Activated CD4-positive, alpha-beta memory T cell treated with anti-CD3 and anti-CD28 coated beads for 36 hours (primary cell): Measurements from ENCODE around the gene MARS1. TPM values are rescaled to one million over a fixed set of nuclear protein-coding genes. Genes with fewer than 3 reads are reported as not detected.

Source experiments
- CTCF ChIA-PET: fragments of 350-600 bp; sonication (Branson Sonifier 250); formaldehyde crosslinking; loops from one replicate; lab custom pipeline; 2021; ENCODE audit warnings: antibody characterized with exemption, inconsistent platforms; lab: Charles Lee
- POLR2A ChIA-PET: fragments of 350-600 bp; sonication (Branson Sonifier 250); formaldehyde crosslinking; loops from one replicate; lab custom pipeline; 2021; ENCODE audit warnings: antibody characterized with exemption; lab: Charles Lee
- DNase-seq: peaks from one replicate; pipeline ENCODE4 v3.0.0-alpha.2; 2020
- H3K27ac Mint-ChIP-seq: one replicate; pipeline ENCODE4 v1.8.0; 2021; ENCODE audit warnings: mixed read lengths
- H3K27me3 Mint-ChIP-seq: one replicate; pipeline ENCODE4 v1.8.0; 2021; ENCODE audit warnings: mixed read lengths
- H3K36me3 Mint-ChIP-seq: one replicate; pipeline ENCODE4 v1.8.0; 2021; ENCODE audit warnings: mixed read lengths
- H3K4me1 Mint-ChIP-seq: one replicate; pipeline ENCODE4 v1.8.0; 2021; ENCODE audit warnings: low read depth, mixed read lengths
- H3K4me3 Mint-ChIP-seq: one replicate; pipeline ENCODE4 v1.8.0; 2021; ENCODE audit warnings: mild to moderate bottlenecking, mixed read lengths
- H3K9me3 Mint-ChIP-seq: one replicate; pipeline ENCODE4 v1.8.0; 2021; ENCODE audit warnings: mixed read lengths
- intact Hi-C: fragments of 100-400 bp; cut with micrococcal nuclease; formaldehyde crosslinking; loops from one replicate; pipeline ENCODE4 v1.15.1; 2023
- total RNA-seq, 2 experiments: library from RNA; stranded (reverse); gene quantifications; one replicate each; pipeline ENCODE4 v1.2.3, GENCODE V29; 2021

MARS1 gene
- total RNA-seq, 2 experiments from 2014 or later: 354 to 364 TPM

GRCh38 chr12:57547288-57548012 lies 59.6 kb downstream of the MARS1 start:
- H3K9me3 Mint-ChIP-seq: no peaks in the 10 kb centered on the region
- no peak overlapping the region for H3K27ac Mint-ChIP-seq
- DNase-seq: no peak
- CTCF ChIA-PET: interaction anchor here (1.0 to 2.2 kb wide), 6 partner anchors 22 to 88 kb away, joined by 3 to 10 read pairs (median 4); partner anchors contain the start of gene GLI1
- peaks cover 13% of the 10 kb centered on the region for H3K36me3 Mint-ChIP-seq
- intact Hi-C loops: loop anchor here (1.0 to 5.0 kb wide), 6 partner anchors 25 to 195 kb away; partner anchors contain the start of genes ARHGAP9, MBD6 and PIP4K2C
- H3K4me1 Mint-ChIP-seq: peaks cover 49% of the 10 kb centered on the region
- peak overlapping the region; percentile 97 for H3K4me3 Mint-ChIP-seq
- peaks cover 5% of the 10 kb centered on the region for H3K27me3 Mint-ChIP-seq
- POLR2A ChIA-PET: interaction anchor here (0.6 to 1.8 kb wide), 6 partner anchors 12 to 44 kb away, joined by 3 to 7 read pairs (median 4); partner anchors contain the start of genes DDIT3 and MBD6

DNA sequence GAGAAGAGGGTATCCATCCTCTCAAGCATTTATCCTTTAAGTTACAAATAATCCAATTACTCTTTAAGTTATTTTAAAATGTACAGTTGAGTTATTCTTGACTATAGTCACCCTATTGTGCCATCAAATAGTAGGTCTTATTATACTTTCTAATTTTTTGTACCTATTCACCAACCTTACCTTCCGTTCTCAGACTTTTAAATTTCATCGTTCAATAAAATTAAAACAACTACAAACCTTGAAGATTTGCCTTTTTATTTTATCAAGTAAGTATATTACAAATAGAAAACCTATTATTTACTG lies 60.1 kb downstream of the MARS1 start:
- no peak overlapping the region for H3K4me3 Mint-ChIP-seq
- peaks cover 49% of the 10 kb centered on the region for H3K4me1 Mint-ChIP-seq
- no peaks in the 10 kb centered on the region for H3K9me3 Mint-ChIP-seq
- peaks cover 13% of the 10 kb centered on the region for H3K36me3 Mint-ChIP-seq
- intact Hi-C loops: loop anchor here (5.0 kb wide), 1 partner anchor 194 kb away; no protein-coding TSS in a partner anchor
- DNase-seq: no peak
- H3K27me3 Mint-ChIP-seq: peaks cover 5% of the 10 kb centered on the region
- ChIA-PET CTCF (no interaction called here), POLR2A (no interaction called here)
- H3K27ac Mint-ChIP-seq: no peak overlapping the region

- Mint-ChIP-seq H3K27ac (no peak overlapping the region), H3K36me3 (peaks cover 13% of the 10 kb centered on the region), H3K9me3 (no peaks in the 10 kb centered on the region), H3K4me1 (peaks cover 46% of the 10 kb centered on the region), H3K4me3 (no peak overlapping the region), H3K27me3 (peaks cover 5% of the 10 kb centered on the region)
- intact Hi-C loops: loop anchor here (5.0 kb wide), 1 partner anchor 194 kb away; no protein-coding TSS in a partner anchor
- ChIA-PET POLR2A (no interaction called here), CTCF (no interaction called here)
- DNase-seq: no peak
Measured at GRCh38 chr12:57548488-57548887, 60.6 kb downstream of the MARS1 start.

DNA sequence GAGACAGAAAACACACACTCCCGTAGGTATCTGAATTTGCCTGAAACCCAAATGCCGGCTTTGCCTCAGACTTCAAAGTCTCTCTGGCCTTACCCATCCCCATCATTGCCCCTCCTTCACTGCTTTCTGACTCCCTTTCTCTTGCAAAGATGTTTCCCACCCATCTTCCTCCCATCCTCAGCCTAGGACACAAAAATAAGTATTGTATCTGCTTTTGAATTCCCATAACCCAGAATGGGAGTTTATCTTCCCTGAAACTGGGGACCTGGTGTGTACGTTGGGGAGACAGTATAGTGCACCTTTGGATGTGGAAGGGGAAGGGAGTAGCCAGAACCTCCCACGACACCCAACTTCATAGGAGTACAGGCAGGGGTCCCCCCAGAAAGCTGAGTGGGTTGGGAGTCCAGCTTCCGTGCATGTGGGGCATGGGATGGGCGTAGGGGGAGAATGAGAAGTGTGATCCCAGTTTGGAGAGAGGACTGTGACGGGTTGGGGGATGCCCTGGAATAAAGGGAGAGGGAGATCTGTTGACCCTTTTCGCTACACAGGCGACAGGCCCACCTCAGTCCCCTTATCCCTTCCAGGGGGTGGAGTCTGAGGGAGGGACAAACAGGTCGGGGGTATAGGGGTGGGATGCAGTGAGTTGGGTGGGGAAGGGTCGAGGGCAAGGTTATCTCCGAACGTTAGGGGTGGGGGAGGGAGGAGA lies 61.5 kb downstream of the MARS1 start:
- Mint-ChIP-seq H3K27me3 (peaks cover 9% of the 10 kb centered on the region), H3K27ac (no peak overlapping the region), H3K9me3 (no peaks in the 10 kb centered on the region), H3K36me3 (peaks cover 13% of the 10 kb centered on the region), H3K4me3 (peak overlapping the region; percentile 74), H3K4me1 (peaks cover 40% of the 10 kb centered on the region)
- no peak for DNase-seq
- ChIA-PET CTCF (no interaction called here), POLR2A (no interaction called here)
- intact Hi-C loops: loop anchor here (5.0 kb wide), 1 partner anchor 193 kb away; no protein-coding TSS in a partner anchor

DNA sequence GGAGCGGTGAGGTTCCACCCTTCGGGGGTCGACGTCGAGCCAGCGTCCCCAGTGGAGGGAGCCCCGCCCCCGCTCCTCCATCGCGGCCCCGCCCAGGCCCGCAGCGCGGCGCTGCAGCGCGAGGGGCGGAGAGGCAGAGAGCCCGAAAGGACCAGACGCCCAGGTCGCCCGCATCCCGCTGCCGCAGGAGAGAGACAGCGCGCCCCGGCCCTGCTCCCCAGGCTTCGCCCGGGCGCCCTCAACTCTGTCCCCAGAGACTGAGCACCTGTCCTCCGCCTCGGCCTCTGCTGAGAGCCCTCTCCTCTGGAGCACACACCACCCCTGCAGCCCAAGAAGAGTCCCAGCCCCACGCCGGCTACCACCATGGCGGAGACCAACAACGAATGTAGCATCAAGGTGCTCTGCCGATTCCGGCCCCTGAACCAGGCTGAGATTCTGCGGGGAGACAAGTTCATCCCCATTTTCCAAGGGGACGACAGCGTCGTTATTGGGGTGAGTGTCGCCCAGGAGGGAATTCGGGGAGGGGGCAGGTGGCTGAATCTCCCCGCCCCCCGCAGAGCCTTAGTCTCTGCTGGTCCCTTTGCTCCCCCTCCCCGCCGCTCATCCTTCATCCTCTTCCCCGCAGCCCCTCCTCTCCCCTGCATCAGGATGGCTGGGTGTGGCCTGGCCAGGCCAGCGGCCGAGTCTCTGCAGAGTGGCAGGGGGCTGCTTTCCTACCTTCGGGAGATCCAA lies 62.2 kb downstream of the MARS1 start, which contains the start of gene KIF5A:
Gene KIF5A (plus strand): TSS at position 136 of the 732 bp plus-strand sequence. CDS start 228 bp downstream, at position 364.
- ChIA-PET CTCF (no interaction called here), POLR2A (no interaction called here)
- Mint-ChIP-seq H3K27ac (no peak within 1 kb of the TSS), H3K36me3 (peaks cover 13% of the 10 kb centered on the region), H3K4me3 (peak within 1 kb of the TSS; percentile 74), H3K9me3 (no peaks in the 10 kb centered on the region), H3K4me1 (peaks cover 35% of the 10 kb centered on the region), H3K27me3 (peaks cover 9% of the 10 kb centered on the region)
- intact Hi-C loops: loop anchor here (5.0 kb wide), 1 partner anchor 192 kb away; no protein-coding TSS in a partner anchor
- DNase-seq: peak; percentile 72

DNA sequence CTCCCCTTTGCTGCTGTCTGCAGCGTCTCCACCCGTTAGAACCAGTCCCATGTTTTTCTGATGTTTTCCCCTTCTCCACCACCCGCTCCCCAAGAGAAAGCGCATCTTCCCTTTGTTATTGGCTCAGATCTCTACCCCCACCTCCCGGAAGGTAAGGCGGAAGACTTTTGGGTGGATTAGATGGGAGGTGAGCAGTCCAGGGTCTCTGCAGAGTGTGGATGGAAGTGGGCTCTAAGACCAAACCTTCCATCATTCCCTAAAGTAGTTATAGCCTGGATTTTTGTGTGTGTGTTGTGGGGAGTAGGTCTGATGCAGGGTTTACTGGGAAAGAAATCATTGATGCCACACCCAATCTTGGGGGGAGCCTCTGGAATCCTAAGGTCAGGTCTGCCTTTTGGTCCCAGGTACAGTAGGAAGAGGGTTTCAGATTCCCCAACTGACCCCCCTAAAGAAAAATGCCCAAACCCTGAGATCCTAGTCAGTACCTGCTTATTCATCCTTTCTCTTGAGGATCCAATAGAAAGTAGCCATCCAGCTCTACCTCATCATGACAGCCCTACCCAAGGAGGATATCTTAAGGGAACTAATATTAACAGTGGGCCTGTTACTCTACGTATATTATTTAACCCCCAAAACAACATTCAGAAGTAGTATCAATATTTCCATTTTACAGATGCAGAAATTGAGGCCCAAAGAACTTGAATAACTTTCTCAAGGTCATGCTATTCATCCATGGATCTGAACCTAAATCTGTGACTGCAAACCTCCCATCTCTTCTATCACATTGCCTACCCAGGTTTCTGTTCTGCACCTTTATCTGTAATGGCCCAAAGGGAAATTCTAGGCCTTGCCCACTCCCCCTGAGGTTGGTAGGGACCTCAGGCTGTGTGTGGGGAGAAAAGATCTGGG lies 63.0 kb downstream of the MARS1 start:
- Mint-ChIP-seq H3K4me1 (peaks cover 27% of the 10 kb centered on the region), H3K36me3 (peaks cover 6% of the 10 kb centered on the region), H3K27me3 (peaks cover 9% of the 10 kb centered on the region), H3K27ac (no peak overlapping the region), H3K9me3 (no peaks in the 10 kb centered on the region), H3K4me3 (peak overlapping the region; percentile 74)
- ChIA-PET POLR2A (no interaction called here), CTCF (interaction anchor here (1.4 kb wide), 1 partner anchor 33 kb away, joined by 6 read pairs; no protein-coding TSS in a partner anchor)
- intact Hi-C loops: no loop called here
- DNase-seq: no peak

- Mint-ChIP-seq H3K36me3 (no peaks in the 10 kb centered on the region), H3K4me1 (peaks cover 24% of the 10 kb centered on the region), H3K27me3 (peaks cover 9% of the 10 kb centered on the region), H3K27ac (no peak overlapping the region), H3K4me3 (no peak overlapping the region), H3K9me3 (no peaks in the 10 kb centered on the region)
- POLR2A ChIA-PET: no interaction called here
- DNase-seq: no peak
- CTCF ChIA-PET: interaction anchor here (1.4 kb wide), 1 partner anchor 32 kb away, joined by 6 read pairs; no protein-coding TSS in a partner anchor
- intact Hi-C loops: no loop called here
Measured at GRCh38 chr12:57551637-57552305, 63.9 kb downstream of the MARS1 start.

DNA sequence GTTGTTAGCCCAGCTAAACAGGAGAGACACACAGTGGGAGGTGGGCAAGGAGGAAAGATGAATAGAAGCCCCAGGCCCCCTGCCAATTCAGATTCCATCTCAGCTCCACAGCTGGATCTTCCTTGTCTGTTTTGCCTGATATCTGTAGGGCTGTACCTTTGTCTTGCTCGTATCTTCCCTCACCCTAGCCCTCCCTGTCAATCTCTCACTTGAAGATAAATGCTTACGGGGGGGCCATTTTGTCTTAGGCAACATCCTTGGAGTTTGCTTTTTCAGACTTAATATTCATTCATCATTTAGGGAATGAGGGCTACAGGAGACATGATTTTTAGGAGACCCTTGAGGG lies 64.4 kb downstream of the MARS1 start:
- Mint-ChIP-seq H3K36me3 (no peaks in the 10 kb centered on the region), H3K4me1 (peaks cover 22% of the 10 kb centered on the region), H3K27me3 (peaks cover 9% of the 10 kb centered on the region), H3K4me3 (no peak overlapping the region), H3K9me3 (no peaks in the 10 kb centered on the region), H3K27ac (no peak overlapping the region)
- CTCF ChIA-PET: interaction anchor here (1.4 kb wide), 1 partner anchor 31 kb away, joined by 6 read pairs; no protein-coding TSS in a partner anchor
- POLR2A ChIA-PET: no interaction called here
- intact Hi-C loops: no loop called here
- DNase-seq: no peak

DNA sequence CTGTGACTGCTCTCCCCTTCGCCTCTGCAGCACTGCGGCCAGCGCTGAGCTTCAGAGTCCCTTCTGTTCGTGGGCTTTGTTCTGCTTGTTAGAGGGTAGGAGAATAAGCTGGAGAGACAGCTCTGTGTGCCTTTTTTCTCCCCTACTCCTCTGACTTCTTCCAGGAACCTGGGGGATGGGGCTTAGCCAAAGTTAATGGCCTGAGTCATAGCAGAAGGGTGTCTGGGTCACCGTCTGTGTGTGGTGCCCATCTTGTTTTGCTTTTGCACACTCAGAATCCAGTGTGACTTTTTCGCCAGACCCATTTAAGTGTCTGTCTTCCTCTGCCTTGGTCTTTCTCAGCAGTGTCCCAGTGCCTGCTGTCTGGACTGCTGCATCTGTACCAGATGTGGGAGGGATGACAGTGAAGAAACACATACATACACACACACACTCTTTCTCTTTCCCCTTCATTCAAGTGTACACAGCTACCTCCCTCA lies 65.0 kb downstream of the MARS1 start:
- H3K27ac Mint-ChIP-seq: no peak overlapping the region
- H3K9me3 Mint-ChIP-seq: no peaks in the 10 kb centered on the region
- intact Hi-C loops: no loop called here
- POLR2A ChIA-PET: no interaction called here
- H3K36me3 Mint-ChIP-seq: no peaks in the 10 kb centered on the region
- peaks cover 16% of the 10 kb centered on the region for H3K4me1 Mint-ChIP-seq
- no peak overlapping the region for H3K4me3 Mint-ChIP-seq
- CTCF ChIA-PET: interaction anchor here (0.9 kb wide), 1 partner anchor 29 kb away, joined by 3 read pairs; no protein-coding TSS in a partner anchor
- peaks cover 9% of the 10 kb centered on the region for H3K27me3 Mint-ChIP-seq
- DNase-seq: peak; percentile 12

DNA sequence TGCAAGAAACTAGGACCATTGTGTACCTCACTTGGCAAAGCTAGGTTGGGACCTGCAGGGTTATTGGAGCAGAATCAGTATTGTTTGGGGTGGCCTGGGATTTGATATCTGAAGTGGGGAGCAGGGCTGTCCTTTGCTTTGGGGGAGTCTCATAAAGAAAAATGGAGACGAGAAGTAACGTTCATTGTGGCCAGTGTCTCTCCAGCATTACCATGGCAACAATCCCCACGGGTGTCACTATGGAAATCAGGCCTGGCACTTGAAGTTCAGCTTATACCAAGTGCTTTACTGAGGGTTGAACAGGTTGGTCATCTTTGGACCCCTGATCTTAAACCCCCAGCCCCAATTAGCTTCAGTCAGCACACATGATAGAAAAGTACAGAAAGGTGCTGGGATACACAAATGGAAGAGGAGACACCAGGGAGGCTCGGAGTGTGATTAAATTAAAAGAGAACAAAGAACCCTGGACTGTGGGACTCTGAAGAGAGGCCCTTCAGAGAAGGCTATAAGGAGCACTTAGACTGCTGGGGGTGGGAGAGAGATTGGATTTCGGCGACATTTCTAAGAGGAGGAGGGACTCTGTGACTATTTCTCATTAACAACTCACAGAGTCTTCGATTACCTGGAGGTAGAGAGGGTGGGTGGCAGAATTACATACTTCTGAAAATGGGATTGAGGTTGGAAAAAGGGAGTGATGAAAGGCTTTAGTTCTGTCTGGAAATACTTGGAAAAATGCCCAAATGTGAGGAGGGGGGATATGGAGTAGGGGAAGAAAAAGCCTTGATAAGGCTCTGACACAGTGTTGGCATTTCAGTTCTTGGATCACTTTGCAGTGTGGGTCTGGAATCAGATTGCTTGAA lies 65.7 kb downstream of the MARS1 start:
- no peak overlapping the region for H3K27ac Mint-ChIP-seq
- H3K27me3 Mint-ChIP-seq: peaks cover 8% of the 10 kb centered on the region
- POLR2A ChIA-PET: no interaction called here
- H3K9me3 Mint-ChIP-seq: no peaks in the 10 kb centered on the region
- DNase-seq: no peak
- CTCF ChIA-PET: interaction anchor here (0.9 kb wide), 1 partner anchor 30 kb away, joined by 3 read pairs; no protein-coding TSS in a partner anchor
- no peaks in the 10 kb centered on the region for H3K36me3 Mint-ChIP-seq
- H3K4me1 Mint-ChIP-seq: peaks cover 16% of the 10 kb centered on the region
- intact Hi-C loops: no loop called here
- no peak overlapping the region for H3K4me3 Mint-ChIP-seq
